ENCODE measurements around the gene TRIM10. TPM values are rescaled to one million over a fixed set of nuclear protein-coding genes. Genes with fewer than 3 reads are reported as not detected.
A peak's percentile ranks its signal among the peaks of the same experiment; 100 is the strongest.
"Not testable (repeated sequence)": the region's sequence is repeated elsewhere in the genome, so short reads cannot be mapped to it uniquely, and the experiment has no call there.

Gene TRIM10
- total RNA-seq, 1 experiment from 2014 or later = not detected

GRCh38 chr6:30175765-30176164, 14.8 kb upstream of the TRIM10 start:
- no peak for DNase-seq (ENCODE audit: extremely low read depth, low read depth)

- no peak for DNase-seq (ENCODE audit: extremely low read depth, low read depth)
Measured at GRCh38 chr6:30172681-30173080, 11.7 kb upstream of the TRIM10 start.

- DNase-seq (ENCODE audit: extremely low read depth, low read depth) = no peak
Measured at GRCh38 chr6:30171677-30172471, 10.9 kb upstream of the TRIM10 start.

- DNase-seq (ENCODE audit: extremely low read depth, low read depth) = peak; percentile 31
Measured at GRCh38 chr6:30169658-30170614, 8.9 kb upstream of the TRIM10 start.

GRCh38 chr6:30168741-30169140, 7.7 kb upstream of the TRIM10 start:
- no peak for DNase-seq (ENCODE audit: extremely low read depth, low read depth)

GRCh38 chr6:30167101-30167500, 6.1 kb upstream of the TRIM10 start:
- no peak for DNase-seq (ENCODE audit: extremely low read depth, low read depth)

- DNase-seq (ENCODE audit: extremely low read depth, low read depth) = not testable (repeated sequence)
Measured at GRCh38 chr6:30165238-30165637, 4.2 kb upstream of the TRIM10 start.

GRCh38 chr6:30164714-30165113, 3.7 kb upstream of the TRIM10 start:
- no peak for DNase-seq (ENCODE audit: extremely low read depth, low read depth)

GRCh38 chr6:30163918-30164654, 3.1 kb upstream of the TRIM10 start:
- DNase-seq (ENCODE audit: extremely low read depth, low read depth) = no peak

- no peak for DNase-seq (ENCODE audit: extremely low read depth, low read depth)
Measured at GRCh38 chr6:30163090-30163917, 2.3 kb upstream of the TRIM10 start, which contains the start of gene TRIM15. Gene TRIM15, plus strand, starts transcription at chr6:30163546. Its CDS starts 139 bp downstream, at chr6:30163685.

- no peak for DNase-seq (ENCODE audit: extremely low read depth, low read depth)
Measured at GRCh38 chr6:30162265-30163089, 1.5 kb upstream of the TRIM10 start.

- no peak for DNase-seq (ENCODE audit: extremely low read depth, low read depth)
Measured at GRCh38 chr6:30160008-30160784, 815 bp downstream of the TRIM10 start.

- DNase-seq (ENCODE audit: extremely low read depth, low read depth) = no peak
Measured at GRCh38 chr6:30158475-30159040, 2.5 kb downstream of the TRIM10 start.

- DNase-seq (ENCODE audit: extremely low read depth, low read depth) = no peak
Measured at GRCh38 chr6:30157999-30158398, 3.0 kb downstream of the TRIM10 start.

GRCh38 chr6:30157581-30157980, 3.4 kb downstream of the TRIM10 start:
- DNase-seq (ENCODE audit: extremely low read depth, low read depth) = no peak

- DNase-seq (ENCODE audit: extremely low read depth, low read depth) = no peak
Measured at GRCh38 chr6:30156774-30157173, 4.2 kb downstream of the TRIM10 start.

GRCh38 chr6:30156262-30156599, 4.8 kb downstream of the TRIM10 start:
- peak; percentile 18 for DNase-seq (ENCODE audit: extremely low read depth, low read depth)
